Measurements from ENCODE around the gene P2RX2.

Gene P2RX2

GRCh38 chr12:132621657-132622435 lies 3.3 kb downstream of the P2RX2 start:
- no peak for DNase-seq

- peak; percentile 78 for DNase-seq
These were observed 4.0 kb downstream of the P2RX2 start for GRCh38 chr12:132622437-132623071.

GRCh38 chr12:132623072-132623869 lies 4.7 kb downstream of the P2RX2 start:
- no peak for DNase-seq

GRCh38 chr12:132624186-132624855 lies 5.7 kb downstream of the P2RX2 start:
- DNase-seq, result no peak

- no peak for DNase-seq
These were observed 6.5 kb downstream of the P2RX2 start for GRCh38 chr12:132624910-132625630.

GRCh38 chr12:132625731-132626430 lies 7.3 kb downstream of the P2RX2 start:
- DNase-seq, result no peak

- DNase-seq, result no peak
These were observed 10.8 kb downstream of the P2RX2 start for GRCh38 chr12:132629330-132629729.

GRCh38 chr12:132630672-132631071 lies 12.1 kb downstream of the P2RX2 start:
- DNase-seq, result no peak

- no peak for DNase-seq
These were observed 13.1 kb downstream of the P2RX2 start for GRCh38 chr12:132631666-132632065.

GRCh38 chr12:132632521-132633228 lies 14.1 kb downstream of the P2RX2 start:
- no peak for DNase-seq

- no peak for DNase-seq
These were observed 14.8 kb downstream of the P2RX2 start for GRCh38 chr12:132633398-132633797.

- DNase-seq, result no peak
These were observed 15.3 kb downstream of the P2RX2 start for GRCh38 chr12:132633901-132634300.

GRCh38 chr12:132634411-132634990 lies 15.9 kb downstream of the P2RX2 start:
- no peak for DNase-seq

GRCh38 chr12:132635076-132635955 lies 16.7 kb downstream of the P2RX2 start:
- DNase-seq, result no peak

- no peak for DNase-seq
These were observed 19.2 kb downstream of the P2RX2 start for GRCh38 chr12:132637811-132638210.

- peak; percentile 18 for DNase-seq
These were observed 20.2 kb downstream of the P2RX2 start for GRCh38 chr12:132638541-132639408.

GRCh38 chr12:132639956-132640520 lies 21.5 kb downstream of the P2RX2 start:
- DNase-seq, result no peak

GRCh38 chr12:132640936-132641335 lies 22.4 kb downstream of the P2RX2 start:
- DNase-seq, result no peak
